ENCODE measurements around the gene MARK2.

MARK2 gene

GRCh38 chr11:63910675-63911074 is 71.8 kb downstream of the MARK2 start:
- no peak for TF ChIP-seq CTCF (IDR thresholded peaks at IDR 0.05)
- peak overlapping the region; percentile 18 to 46 for H3K27ac ChIP-seq
- no peak for DNase-seq (ENCODE audit: low spot score)
- H3K4me3 ChIP-seq, result no peak overlapping the region

DNA sequence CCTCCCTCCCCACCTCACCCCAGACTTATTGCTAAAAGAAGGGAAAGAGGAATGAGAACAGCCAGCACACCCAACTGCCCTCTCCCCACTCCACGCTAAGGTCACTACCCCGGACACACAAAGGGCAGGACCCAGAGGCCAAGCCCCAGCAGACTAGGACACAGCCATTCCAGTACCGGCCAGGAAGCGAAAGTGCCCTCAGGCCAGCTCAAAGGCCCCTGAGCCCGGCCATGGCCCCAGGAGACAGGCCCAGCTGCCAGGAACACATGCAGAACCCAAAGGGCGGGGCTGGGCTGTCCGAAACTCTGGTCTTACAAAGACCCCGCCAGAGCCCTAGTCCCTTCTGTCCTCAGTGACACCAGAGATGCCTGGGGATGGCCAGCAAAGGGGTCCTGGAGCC is 72.5 kb downstream of the MARK2 start:
- no peak for DNase-seq (ENCODE audit: low spot score)
- Histone ChIP-seq H3K4me3 (no peak overlapping the region), H3K27ac (peak overlapping the region in 1 of 2 donors; percentile 38)
- TF ChIP-seq CTCF (IDR thresholded peaks at IDR 0.05), result no peak

- Histone ChIP-seq H3K4me3 (no peak overlapping the region), H3K27ac (peak overlapping the region in 1 of 2 donors; percentile 38)
- no peak for DNase-seq (ENCODE audit: low spot score)
- no peak for TF ChIP-seq CTCF (IDR thresholded peaks at IDR 0.05)
Measured at GRCh38 chr11:63911876-63912275, 73.0 kb downstream of the MARK2 start.

GRCh38 chr11:63912678-63913077 is 73.8 kb downstream of the MARK2 start:
- Histone ChIP-seq H3K27ac (no peak overlapping the region), H3K4me3 (no peak overlapping the region)
- DNase-seq (ENCODE audit: low spot score), result no peak
- TF ChIP-seq CTCF (IDR thresholded peaks at IDR 0.05), result no peak

DNA sequence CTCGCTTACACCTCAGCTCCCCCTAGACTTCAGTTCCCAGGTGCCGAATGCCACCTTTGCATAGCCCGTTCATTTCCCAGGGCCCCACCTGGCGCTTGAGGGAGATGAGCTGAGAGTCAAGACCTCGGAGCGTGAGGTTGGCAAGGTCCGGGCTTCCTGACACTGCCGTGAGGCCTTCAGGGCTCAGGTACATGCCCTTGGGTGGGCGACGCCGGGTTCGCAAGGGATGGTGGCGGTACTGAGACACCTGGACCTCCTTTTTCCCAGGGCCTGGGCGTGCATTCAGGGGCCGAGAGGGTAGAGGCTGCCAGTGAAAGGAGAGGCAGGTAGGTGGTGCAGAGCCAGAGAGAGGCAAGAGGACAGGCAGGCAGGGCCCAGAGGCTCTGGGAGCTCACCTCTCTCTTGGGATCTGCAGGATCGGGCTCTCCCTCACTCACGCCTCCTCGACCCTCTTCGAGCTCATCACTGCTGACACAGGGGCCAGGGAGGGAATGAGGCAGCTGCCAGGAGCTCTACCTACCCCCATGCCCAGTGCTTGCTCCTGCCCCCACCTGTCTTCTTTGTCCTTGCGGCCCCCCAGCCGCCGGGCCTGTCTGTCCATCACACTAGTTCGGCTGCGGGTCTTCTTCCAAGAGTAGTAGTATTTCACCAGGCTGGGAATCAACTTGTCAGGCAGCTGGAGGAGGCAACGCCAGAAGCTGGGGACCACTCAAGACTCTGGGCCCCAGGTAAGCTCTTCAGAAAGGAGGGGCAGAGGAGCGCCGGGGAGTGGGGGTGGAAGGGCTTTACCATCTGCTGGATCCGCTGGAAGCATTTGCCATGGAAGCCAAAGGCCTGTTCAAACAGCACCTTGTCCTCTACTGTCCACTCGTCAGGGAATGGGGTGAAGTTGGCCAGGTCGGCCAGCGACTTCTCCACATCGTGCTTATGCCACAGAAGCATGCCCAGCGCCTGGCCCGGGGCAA is 75.2 kb downstream of the MARK2 start:
- H3K27ac ChIP-seq, result no peak overlapping the region
- TF ChIP-seq CTCF (IDR thresholded peaks at IDR 0.05), result no peak
- DNase-seq (ENCODE audit: low spot score), result no peak
- no peak overlapping the region for H3K4me3 ChIP-seq

GRCh38 chr11:63914896-63915691 is 76.2 kb downstream of the MARK2 start:
- TF ChIP-seq CTCF (IDR thresholded peaks at IDR 0.05), result no peak
- no peak overlapping the region for H3K4me3 ChIP-seq
- no peak for DNase-seq (ENCODE audit: low spot score)
- H3K27ac ChIP-seq, result peak overlapping the region in 1 of 2 donors; percentile 98

All from coronary artery (tissue), 2 donors.